Vagina (tissue), 2 donors: ENCODE results near the gene CFAP20.

ENCODE experiments used
- POLR2A ChIP-seq, 2 donors: fragments of 450-650 bp; IDR thresholded peaks; one replicate each; pipeline ENCODE4 v1.6.1; 2017; ENCODE audit warnings: antibody characterized with exemption in 2 of 2, mild to moderate bottlenecking in 2 of 2, moderate library complexity in 2 of 2
- TF ChIP-seq, protein P1 (sequence below), 3 experiments: fragments of 450-650 bp in 2 of 3; fragments of 200-600 bp in 1 of 3; sonication (generic) in 1 of 3; IDR thresholded peaks; one replicate each; pipeline ENCODE4 v1.5.1; 2017 to 2019; ENCODE audit warnings: antibody characterized with exemption in 3 of 3, mild to moderate bottlenecking in 2 of 3, moderate library complexity in 2 of 3

- TF ChIP-seq, protein P1, sequence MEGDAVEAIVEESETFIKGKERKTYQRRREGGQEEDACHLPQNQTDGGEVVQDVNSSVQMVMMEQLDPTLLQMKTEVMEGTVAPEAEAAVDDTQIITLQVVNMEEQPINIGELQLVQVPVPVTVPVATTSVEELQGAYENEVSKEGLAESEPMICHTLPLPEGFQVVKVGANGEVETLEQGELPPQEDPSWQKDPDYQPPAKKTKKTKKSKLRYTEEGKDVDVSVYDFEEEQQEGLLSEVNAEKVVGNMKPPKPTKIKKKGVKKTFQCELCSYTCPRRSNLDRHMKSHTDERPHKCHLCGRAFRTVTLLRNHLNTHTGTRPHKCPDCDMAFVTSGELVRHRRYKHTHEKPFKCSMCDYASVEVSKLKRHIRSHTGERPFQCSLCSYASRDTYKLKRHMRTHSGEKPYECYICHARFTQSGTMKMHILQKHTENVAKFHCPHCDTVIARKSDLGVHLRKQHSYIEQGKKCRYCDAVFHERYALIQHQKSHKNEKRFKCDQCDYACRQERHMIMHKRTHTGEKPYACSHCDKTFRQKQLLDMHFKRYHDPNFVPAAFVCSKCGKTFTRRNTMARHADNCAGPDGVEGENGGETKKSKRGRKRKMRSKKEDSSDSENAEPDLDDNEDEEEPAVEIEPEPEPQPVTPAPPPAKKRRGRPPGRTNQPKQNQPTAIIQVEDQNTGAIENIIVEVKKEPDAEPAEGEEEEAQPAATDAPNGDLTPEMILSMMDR (IDR thresholded peaks at IDR 0.05) = no peak
- no peak for TF ChIP-seq POLR2A (IDR thresholded peaks at IDR 0.05)
These were observed 2.7 kb downstream of the CFAP20 start for GRCh38 chr16:58126451-58126961.
